ENCODE results near the gene R3HDM4.
"Not testable (repeated sequence)": the region's sequence is repeated elsewhere in the genome, so short reads cannot be mapped to it uniquely, and the experiment has no call there.

R3HDM4 gene

DNA sequence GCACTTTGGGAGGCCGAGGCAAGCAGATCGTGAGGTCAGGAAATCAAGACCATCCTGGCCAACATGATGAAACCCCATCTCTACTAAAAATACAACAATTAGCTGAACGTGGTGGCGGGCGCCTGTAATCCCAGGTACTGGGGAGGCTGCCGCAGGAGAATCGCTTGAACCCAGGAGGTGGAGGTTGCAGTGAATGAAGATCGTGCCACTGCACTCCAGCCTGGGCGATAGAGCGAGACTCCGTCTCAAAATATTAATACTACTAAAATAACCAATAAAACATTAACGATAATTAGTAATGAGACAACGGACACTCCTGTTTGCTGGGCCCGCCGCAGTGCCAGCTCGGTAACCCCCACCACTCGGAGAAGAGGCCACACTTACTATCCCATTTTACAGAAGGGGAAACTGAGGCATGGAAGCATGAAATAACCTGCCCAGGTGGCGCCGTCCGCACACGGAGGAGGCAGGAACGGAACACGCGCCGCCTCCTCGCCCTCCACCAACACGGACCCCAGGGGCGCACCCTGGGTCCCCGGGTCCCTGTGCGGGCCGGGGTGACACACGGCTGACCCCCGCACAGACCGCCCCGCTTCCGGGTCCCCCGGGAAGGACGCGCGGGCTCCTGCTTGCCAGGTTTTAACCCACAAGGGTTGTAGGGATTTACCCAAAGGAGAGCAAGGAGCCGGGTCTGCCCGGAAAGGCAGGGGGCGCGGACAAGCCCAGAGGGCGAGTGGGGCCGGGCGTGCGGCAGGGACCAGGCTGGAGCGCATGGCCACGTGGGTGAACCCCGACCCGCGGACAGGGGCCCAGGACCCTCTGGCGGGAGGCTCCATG lies 1.6 kb downstream of the R3HDM4 start:
- DNase-seq (ENCODE audit: low read depth), result no peak

DNA sequence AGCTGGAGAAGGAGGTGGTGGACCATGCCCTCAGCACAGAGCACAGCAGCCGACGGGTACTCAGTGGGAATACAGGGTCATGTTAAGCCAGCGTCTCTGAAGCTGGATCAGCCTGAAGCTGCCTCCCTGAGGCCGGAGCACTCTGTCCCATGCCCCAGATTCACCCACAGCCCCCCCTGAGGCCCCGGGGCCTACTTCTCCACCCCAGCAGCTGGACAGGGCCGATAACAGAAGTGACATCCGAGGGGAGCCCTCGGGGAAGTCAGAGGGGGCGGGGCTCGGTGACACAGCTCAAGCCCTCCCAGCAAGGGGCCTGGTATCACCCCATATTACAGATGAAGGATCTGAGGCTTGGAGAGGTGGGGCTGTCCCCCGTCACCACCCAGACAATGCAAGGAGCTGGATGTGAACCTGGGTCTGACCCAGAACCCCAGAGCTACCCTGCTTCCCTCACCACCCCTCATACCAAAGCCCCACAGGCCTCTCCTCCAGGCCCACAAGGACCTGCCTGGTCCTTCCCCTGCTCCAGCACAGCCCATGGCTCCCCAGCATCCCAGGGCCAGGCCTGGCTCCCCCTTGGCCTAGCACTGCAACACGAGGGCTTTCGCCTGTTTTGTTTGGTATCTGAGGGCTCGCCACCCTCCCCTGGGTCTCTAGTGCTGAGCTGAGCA lies 5.7 kb downstream of the R3HDM4 start:
- DNase-seq (ENCODE audit: low read depth), result no peak

GRCh38 chr19:906480-906879 lies 6.5 kb downstream of the R3HDM4 start:
- DNase-seq (ENCODE audit: low read depth), result no peak

GRCh38 chr19:904545-904944 lies 8.5 kb downstream of the R3HDM4 start:
- DNase-seq (ENCODE audit: low read depth), result no peak

- no peak for DNase-seq (ENCODE audit: low read depth)
Measured at GRCh38 chr19:903266-903797, 9.7 kb downstream of the R3HDM4 start.

- no peak for DNase-seq (ENCODE audit: low read depth)
Measured at GRCh38 chr19:902446-903226, 10.4 kb downstream of the R3HDM4 start.

DNA sequence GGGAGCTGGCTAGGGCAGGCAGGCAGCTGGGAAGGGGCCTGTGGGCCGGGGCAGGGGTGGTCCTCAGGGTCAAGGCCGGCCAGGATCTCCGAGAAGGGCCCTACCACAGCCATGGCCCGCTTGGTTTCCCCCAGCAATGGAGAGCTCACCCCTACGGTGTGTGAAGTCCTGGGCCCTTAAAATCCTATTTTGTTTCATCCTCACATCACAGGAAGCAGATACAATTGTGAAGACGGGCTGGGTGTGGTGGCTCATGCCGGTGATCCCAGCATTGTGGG lies 11.0 kb downstream of the R3HDM4 start:
- no peak for DNase-seq (ENCODE audit: low read depth)

- no peak for DNase-seq (ENCODE audit: low read depth)
Measured at GRCh38 chr19:901216-902092, 11.6 kb downstream of the R3HDM4 start.

GRCh38 chr19:900302-901111 lies 12.5 kb downstream of the R3HDM4 start:
- no peak for DNase-seq (ENCODE audit: low read depth)

GRCh38 chr19:900043-900301 lies 13.0 kb downstream of the R3HDM4 start:
- DNase-seq (ENCODE audit: low read depth), result no peak

DNA sequence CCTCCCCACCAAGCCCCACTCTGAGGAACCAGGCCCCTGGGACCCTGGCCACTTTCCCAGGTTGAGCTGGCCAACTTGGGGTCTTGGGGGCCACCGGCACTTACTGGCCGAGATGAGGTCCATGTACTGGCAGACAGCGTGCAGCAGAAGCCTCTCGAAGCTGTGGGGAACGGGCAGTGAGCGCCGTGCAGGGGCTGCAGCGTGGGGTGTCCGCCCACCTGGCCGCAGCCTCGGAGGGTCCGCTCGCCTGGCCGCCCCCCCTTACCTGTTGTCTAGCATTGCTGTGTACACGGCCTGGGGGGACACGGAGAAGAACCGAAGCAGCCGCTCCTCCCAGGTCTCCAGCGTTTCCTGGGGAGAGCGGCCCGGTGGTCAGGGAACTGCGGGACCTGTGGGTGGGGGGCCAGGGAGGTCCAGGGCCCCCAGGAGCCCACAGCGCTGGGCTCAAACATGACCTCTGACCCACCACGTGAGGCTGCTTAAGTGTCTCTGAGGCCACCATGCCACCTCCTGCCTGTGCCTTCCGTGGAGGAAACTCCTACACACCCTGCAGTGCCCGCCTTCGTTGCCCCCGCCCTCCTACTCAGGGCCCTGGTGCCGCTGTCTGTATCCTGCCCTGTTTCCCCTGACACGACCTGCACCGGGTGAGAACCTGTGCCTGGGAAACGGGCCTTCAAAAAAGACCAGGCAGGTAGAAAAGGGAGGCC lies 13.5 kb downstream of the R3HDM4 start:
- no peak for DNase-seq (ENCODE audit: low read depth)

GRCh38 chr19:898663-899062 lies 14.4 kb downstream of the R3HDM4 start:
- no peak for DNase-seq (ENCODE audit: low read depth)

GRCh38 chr19:897442-898039 lies 15.5 kb downstream of the R3HDM4 start:
- DNase-seq (ENCODE audit: low read depth), result no peak

- no peak for DNase-seq (ENCODE audit: low read depth)
Measured at GRCh38 chr19:896999-897398, 16.0 kb downstream of the R3HDM4 start.

DNA sequence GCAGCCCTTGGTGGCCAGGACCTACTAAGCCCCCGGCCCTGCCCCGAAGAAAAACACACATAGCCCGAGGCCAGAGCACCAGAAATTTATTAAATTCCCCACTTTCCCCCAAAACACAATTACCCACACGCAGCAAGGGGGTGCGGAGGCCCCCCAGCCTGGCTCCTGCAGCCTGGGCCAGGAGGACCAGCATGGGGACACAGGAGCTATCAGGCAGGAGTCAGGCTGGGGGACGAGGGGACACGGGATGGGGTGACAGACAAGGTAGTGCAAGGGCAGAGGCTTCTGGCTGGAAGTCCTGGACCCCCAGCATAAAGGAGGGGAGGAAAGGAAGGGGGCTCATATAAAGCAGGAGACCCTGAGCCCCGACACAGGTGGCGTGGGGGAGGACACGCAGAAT lies 16.6 kb downstream of the R3HDM4 start:
- DNase-seq (ENCODE audit: low read depth), result no peak

DNA sequence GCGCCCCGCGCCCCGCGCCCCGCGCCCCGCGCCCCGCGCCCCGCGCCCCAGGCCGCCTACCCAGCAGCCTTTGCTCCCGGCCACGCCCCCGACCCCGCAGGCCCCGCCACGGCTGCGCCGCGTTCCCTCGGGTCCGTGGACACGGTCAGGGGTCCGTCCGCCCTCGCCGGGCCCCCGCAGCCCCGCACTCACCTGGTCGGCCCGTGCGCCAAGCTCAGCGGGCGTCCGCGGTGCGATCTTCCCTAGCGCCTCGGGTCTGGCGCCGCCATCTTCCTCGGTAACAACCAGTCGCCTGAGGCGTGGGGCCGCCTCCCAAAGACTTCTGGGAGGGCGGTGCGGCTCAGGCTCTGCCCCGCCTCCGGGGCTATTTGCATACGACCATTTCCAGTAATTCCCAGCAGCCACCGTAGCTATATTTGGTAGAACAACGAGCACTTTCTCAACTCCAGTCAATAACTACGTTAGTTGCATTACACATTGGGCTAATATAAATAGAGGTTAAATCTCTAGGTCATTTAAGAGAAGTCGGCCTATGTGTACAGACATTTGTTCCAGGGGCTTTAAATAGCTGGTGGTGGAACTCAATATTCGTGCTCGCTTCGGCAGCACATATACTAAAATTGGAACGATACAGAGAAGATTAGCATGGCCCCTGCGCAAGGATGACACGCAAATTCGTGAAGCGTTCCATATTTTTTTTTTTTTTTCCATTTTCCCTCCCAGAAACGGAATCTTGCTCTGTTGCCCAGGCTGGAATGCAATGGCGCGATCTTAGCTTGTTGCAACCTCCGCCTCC lies 19.9 kb downstream of the R3HDM4 start, which contains the start of the genes MED16 and RNU6-9:
TSS of gene MED16 (minus strand) at position 294 of the 796 bp plus-strand sequence. CDS start 2,056 bp downstream, outside the sequence.
TSS of gene RNU6-9 (plus strand) at position 591 of the 796 bp plus-strand sequence.
- peak; percentile 81 for DNase-seq (ENCODE audit: low read depth)

DNA sequence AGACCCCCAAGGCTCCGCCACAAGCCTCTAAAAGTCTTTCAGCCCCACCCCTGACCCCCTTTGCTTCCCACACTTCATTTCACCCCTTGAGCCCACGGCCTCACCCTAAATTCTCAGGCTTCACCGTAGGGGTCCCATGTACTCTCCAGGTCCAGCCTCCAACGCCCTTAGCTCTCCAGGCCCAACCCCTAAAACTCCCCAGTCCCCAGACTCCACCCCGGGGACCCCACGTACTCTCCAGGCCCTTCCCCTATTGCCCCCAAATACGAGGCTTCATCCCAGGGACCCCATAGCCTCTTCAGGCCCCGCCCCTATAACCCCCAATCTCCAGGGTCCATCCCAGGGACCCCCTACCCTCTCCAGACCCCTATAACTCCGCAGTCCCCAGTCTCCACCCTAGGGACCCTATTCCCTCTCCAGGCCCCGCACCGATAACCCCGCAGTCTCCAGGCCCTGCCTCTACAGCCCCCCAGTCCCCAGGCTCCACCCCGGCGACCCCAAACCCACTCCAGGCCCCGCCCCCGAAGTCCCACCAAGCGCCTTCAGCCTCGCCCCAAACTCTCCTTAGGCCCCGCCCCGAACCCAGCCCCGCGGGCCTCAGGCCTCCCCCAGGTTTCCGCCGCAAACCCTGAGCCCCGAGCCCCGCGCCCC lies 20.7 kb downstream of the R3HDM4 start:
- DNase-seq (ENCODE audit: low read depth), result no peak

GRCh38 chr19:891421-892200 lies 21.4 kb downstream of the R3HDM4 start:
- DNase-seq (ENCODE audit: low read depth), result not testable (repeated sequence)

Measured in stimulated activated CD8-positive, alpha-beta memory T cell treated with anti-CD3 and anti-CD28 coated beads, Interleukin-12 subunit alpha, Interleukin-12 subunit beta, amount 100 ng/mL, for 1 hour (primary cell).